AG09319 (cell line): ENCODE data around the gene BCL2L14.

Experiments
- DNase-seq: peaks from one replicate; pipeline ENCODE4 v3.0.0-alpha.2; 2010; ENCODE audit warnings: low read depth; ENCODE audit errors: extremely low read depth
- TF ChIP-seq, protein P1 (sequence below): IDR thresholded peaks from 2 replicates; pipeline ENCODE4 v1.5.1; 2011; ENCODE audit warnings: low read depth, mild to moderate bottlenecking, inconsistent platforms, low read length, moderate library complexity

The BCL2L14 gene

DNA sequence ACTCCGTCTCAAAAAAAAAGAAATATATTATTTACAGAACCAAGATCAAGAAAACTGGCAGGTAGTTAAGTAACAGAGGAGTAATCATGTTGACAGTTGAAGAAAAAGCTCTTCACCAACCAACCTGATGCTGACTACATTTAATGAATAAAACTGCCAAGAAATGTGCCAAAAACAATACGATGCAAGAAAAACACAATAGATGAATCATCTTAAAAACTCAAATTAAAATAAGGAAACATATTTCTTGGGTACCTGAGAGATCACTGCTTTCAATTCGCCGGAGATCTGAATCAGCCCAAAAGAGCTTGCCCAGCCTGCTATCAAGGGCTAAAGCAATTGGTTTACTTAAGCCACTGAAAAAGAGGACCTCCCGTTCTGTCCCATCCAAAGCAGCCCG, 76.4 kb downstream of the BCL2L14 start:
- TF ChIP-seq, protein P1, sequence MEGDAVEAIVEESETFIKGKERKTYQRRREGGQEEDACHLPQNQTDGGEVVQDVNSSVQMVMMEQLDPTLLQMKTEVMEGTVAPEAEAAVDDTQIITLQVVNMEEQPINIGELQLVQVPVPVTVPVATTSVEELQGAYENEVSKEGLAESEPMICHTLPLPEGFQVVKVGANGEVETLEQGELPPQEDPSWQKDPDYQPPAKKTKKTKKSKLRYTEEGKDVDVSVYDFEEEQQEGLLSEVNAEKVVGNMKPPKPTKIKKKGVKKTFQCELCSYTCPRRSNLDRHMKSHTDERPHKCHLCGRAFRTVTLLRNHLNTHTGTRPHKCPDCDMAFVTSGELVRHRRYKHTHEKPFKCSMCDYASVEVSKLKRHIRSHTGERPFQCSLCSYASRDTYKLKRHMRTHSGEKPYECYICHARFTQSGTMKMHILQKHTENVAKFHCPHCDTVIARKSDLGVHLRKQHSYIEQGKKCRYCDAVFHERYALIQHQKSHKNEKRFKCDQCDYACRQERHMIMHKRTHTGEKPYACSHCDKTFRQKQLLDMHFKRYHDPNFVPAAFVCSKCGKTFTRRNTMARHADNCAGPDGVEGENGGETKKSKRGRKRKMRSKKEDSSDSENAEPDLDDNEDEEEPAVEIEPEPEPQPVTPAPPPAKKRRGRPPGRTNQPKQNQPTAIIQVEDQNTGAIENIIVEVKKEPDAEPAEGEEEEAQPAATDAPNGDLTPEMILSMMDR, result no peak

More for the DNA sequence above, 76.4 kb downstream of the BCL2L14 start:
- DNase-seq, result no peak
